ENCODE measurements around the gene CES4A. TPM values are rescaled to one million over a fixed set of nuclear protein-coding genes. Genes with fewer than 3 reads are reported as not detected.
A peak's percentile ranks its signal among the peaks of the same experiment; 100 is the strongest.

The CES4A gene
- total and polyA plus RNA-seq, 2 of the 13 experiments (the other 11 are each of a cell fraction or from before 2014, with no cell fraction given) = 0.09 to 0.17 TPM

GRCh38 chr16:66954097-66954659 lies 34.2 kb upstream of the CES4A start (continued):
- TF ChIP-seq ARHGAP35 (CRISPR knock-in tag; IDR thresholded peaks at IDR 0.05; ENCODE audit: borderline replicate concordance) (no peak), CREM (IDR thresholded peaks at IDR 0.05) (no peak), CREM (CRISPR knock-in tag; IDR thresholded peaks at IDR 0.05) (no peak), ZNF275 (CRISPR knock-in tag; IDR thresholded peaks at IDR 0.05; ENCODE audit: borderline replicate concordance) (no peak), NFE2L2 (IDR thresholded peaks at IDR 0.05; ENCODE audit: low read length) (no peak), XBP1 (CRISPR knock-in tag; IDR thresholded peaks at IDR 0.05) (no peak), ZNF414 (CRISPR knock-in tag; IDR thresholded peaks at IDR 0.05) (no peak), ISL2 (CRISPR knock-in tag; IDR thresholded peaks at IDR 0.05) (no peak), ZNF33A (CRISPR knock-in tag; IDR thresholded peaks at IDR 0.05; ENCODE audit: borderline replicate concordance) (no peak), KLF9 (CRISPR knock-in tag; IDR thresholded peaks at IDR 0.05; ENCODE audit: low read depth) (peak; percentile 52; the same call in 1 of the 2 replicates), GATA4 (IDR thresholded peaks at IDR 0.05; ENCODE audit: borderline replicate concordance, low read depth) (no peak), GZF1 (CRISPR knock-in tag; IDR thresholded peaks at IDR 0.05) (no peak), ZNF142 (CRISPR knock-in tag; IDR thresholded peaks at IDR 0.05) (no peak), FOXJ3 (CRISPR knock-in tag; IDR thresholded peaks at IDR 0.05; ENCODE audit: borderline replicate concordance) (no peak), ZNF274 (CRISPR knock-in tag; IDR thresholded peaks at IDR 0.05) (no peak), ZNF101 (CRISPR knock-in tag; IDR thresholded peaks at IDR 0.05; ENCODE audit: borderline replicate concordance, low read depth) (no peak), ZNF180 (CRISPR knock-in tag; IDR thresholded peaks at IDR 0.05; ENCODE audit: borderline replicate concordance, low read depth) (no peak), ZNF577 (CRISPR knock-in tag; IDR thresholded peaks at IDR 0.05; ENCODE audit: borderline replicate concordance, low read depth) (no peak), SOX5 (CRISPR knock-in tag; IDR thresholded peaks at IDR 0.05; ENCODE audit: borderline replicate concordance) (no peak)
- TF ChIP-seq, protein P1, sequence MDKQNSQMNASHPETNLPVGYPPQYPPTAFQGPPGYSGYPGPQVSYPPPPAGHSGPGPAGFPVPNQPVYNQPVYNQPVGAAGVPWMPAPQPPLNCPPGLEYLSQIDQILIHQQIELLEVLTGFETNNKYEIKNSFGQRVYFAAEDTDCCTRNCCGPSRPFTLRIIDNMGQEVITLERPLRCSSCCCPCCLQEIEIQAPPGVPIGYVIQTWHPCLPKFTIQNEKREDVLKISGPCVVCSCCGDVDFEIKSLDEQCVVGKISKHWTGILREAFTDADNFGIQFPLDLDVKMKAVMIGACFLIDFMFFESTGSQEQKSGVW (CRISPR knock-in tag; IDR thresholded peaks at IDR 0.05; ENCODE audit: borderline replicate concordance) = no peak
- TF ChIP-seq, protein P2, sequence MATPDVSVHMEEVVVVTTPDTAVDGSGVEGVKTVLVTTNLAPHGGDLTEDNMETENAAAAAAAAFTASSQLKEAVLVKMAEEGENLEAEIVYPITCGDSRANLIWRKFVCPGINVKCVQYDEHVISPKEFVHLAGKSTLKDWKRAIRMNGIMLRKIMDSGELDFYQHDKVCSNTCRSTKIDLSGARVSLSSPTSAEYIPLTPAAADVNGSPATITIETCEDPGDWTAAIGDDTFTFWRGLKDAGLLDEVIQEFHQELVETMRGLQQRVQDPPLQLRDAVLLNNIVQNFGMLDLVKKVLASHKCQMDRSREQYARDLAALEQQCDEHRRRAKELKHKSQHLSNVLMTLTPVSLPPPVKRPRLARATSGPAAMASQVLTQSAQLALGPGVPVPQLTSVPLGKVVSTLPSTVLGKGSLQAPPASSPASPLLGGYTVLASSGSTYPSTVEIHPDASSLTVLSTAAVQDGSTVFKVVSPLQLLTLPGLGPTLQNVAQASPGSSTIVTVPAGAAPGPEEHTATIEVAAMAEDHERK (CRISPR knock-in tag; IDR thresholded peaks at IDR 0.05; ENCODE audit: low read depth) = no peak
